KBM-7 (cell line): Measurements from ENCODE around the gene TIMP2.

Experiments used
- DNase-seq: peaks from one replicate; pipeline ENCODE4 v3.0.0-alpha.2; 2015
- in situ Hi-C: fragments of 300-500 bp; cut with MboI; formaldehyde crosslinking; loops from 2 replicates; pipeline ENCODE4 v1.14.3; 2020; ENCODE audit warnings: low sequenced_read_pairs, low pct_unique_long_range_greater_than_20kb, mixed read lengths

TIMP2 gene

DNA sequence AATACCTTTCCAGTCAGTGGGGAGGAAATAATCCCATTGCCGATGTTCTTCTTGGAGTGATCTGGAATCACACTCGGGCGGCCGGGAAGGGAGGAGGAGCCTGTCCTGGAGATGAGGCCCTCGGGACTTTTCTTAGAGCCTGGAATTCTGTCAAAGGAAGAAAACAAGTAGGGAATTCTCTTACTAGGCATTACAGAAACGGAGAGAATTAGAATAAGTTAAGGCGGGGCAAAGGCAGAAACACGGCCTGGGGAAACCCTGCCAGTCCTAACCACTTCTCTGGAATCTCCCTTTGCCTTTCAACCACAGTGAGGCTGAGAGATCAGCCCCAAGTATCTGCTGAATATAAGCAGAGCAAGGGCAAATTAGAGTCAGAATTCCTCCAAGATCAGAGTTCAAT, 112.3 kb downstream of the TIMP2 start:
- in situ Hi-C loops: loop anchor here (10.0 kb wide), 1 partner anchor 58 kb away; no protein-coding TSS in a partner anchor
- DNase-seq: no peak

DNA sequence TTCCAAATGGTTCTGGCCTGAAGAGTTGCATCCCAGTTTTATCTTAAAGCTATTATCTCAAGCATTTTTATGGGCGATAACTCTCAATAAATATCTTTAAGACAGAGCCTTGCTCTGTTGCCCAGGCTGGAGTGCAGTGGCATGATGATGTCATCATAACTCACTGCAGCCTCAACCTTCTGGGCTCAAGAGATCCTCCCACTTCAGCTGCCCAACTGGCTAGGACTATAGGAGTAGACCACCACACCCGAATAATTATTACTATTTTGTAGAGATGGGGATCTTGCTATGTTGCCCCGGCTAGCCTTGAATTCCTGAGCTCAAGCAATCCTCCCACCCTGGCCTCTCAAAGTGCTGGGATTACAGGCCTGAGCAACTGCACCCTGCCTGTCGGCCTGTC, 117.0 kb downstream of the TIMP2 start:
- no peak for DNase-seq
- in situ Hi-C loops: no loop called here

DNA sequence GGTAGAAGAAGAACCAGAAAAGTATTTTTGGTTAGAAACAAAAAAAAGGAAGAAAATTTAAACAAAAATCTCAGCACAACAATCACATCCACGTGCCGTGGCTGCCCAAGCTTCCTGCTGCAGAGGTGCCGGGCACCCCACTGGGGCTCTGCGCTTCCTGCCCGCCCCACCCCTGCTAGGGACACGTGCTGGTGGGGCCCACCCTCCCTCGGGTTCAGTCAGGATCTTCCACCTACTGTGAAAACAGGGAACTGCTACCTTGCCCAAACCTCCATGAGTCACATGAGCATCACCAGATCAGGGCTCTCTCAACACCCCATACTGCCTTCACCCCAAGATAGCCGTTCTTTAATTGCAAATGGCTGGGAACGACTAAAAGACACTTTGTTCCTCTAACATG, 118.7 kb downstream of the TIMP2 start:
- no peak for DNase-seq
- in situ Hi-C loops: no loop called here

DNA sequence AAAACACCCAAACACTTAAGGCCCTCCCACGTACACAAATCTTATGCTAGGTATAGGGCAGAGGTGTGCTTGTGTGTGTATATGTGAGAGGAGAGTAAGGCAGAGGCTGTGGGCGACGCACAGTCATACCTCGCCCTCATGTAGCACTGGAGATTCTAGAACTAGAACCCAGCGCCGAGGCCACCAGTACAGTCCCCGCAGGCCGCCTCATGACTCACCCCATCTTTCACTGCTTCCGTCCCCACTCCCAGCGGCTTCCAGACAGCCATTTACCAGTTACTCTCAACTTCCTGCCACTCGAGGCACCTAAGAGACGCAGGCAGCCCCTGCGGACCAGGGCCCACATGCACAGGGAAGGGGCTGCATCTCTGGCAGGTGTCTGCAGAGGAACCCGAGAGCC, 119.9 kb downstream of the TIMP2 start:
- DNase-seq: no peak

DNA sequence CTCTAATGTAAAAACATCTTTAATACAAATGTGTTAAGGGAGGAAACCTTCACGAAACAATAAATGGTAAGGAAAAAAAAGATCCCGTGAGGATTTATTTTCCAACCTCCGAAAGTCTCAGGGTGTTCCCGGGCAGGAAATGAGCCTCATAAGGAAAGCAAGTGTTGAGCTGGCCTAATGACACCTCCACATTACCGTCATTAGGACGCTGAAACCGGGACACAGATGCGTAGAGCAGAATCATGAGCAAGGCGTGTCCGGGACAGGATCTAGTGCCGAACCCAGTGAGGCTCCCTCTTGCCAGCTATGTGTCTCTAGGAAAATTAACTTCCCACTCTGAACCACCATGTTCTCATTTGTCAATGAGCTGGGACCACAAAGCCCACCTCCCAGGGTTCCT, 120.4 kb downstream of the TIMP2 start:
- in situ Hi-C loops: no loop called here

More for the DNA sequence above, 119.9 kb downstream of the TIMP2 start:
- in situ Hi-C loops: no loop called here

DNA sequence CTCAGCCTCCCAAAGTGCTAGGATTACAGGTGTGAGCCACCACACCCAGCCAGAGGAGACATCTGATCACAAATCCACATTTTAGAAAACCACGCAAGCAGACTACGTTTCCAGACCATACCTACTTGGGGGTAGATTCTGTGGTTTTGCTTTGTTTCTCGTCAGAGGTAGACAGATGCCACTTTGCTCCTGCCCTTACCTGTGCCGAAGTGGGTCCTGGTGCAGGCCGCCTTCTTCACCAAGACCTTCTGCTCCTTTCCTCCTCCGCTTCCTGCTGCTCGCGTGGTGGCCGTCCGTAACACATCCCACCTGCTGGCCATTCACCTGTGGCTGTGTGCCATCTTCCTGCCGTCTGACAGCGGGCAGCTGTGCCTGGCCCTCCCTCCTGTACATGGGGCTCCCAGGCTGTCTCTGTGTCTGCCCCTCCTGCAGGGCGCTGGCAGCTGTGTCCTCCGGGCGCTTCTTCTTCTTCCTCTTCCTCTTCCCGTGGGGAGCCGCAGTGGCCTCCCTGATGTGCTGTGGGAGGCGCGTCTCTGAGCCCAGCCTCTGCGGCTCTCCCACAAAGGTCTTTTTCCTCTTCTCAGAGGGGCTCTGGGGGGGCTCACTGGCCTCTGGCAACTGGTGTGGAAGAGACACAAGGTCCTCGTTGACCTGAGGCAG, 121.9 kb downstream of the TIMP2 start:
- in situ Hi-C loops: no loop called here
- no peak for DNase-seq

More for the DNA sequence above, 120.4 kb downstream of the TIMP2 start:
- no peak for DNase-seq
